ENCODE results near the gene GRAMD2A. TPM values are rescaled to one million over a fixed set of nuclear protein-coding genes. Genes with fewer than 3 reads are reported as not detected.

Gene GRAMD2A
- total RNA-seq, 2 experiments from 2014 or later, result 0.10 TPM; not detected in 1

DNA sequence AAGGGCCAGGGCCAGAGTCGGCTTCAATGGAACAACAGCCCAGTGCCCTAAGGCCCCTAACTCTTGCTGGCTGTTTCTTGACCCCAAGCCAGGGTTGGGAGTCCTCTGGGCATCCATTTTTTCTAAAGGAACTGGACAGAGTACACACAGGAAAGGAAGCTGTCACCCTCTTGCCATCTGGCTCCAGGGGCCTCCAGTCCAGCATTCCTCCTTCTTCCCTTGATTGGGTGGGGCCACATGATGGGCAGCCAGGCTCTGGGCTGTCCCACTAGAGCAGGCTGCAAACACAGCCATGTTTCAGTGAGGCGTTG lies 1.6 kb upstream of the GRAMD2A start:
- Mint-ChIP-seq H3K4me3 (no peak overlapping the region), H3K4me1 (ENCODE audit: low read depth) (peaks cover 16% of the 10 kb centered on the region), H3K9me3 (ENCODE audit: insufficient read depth) (no peaks in the 10 kb centered on the region), H3K36me3 (ENCODE audit: low read depth) (peaks cover 58% of the 10 kb centered on the region), H3K27ac (no peak overlapping the region), H3K27me3 (ENCODE audit: low read depth) (peaks cover 14% of the 10 kb centered on the region)
- ATAC-seq (no peak), DNase-seq (no peak)
- POLR2A ChIA-PET, result interaction anchor here (1.9 kb wide), 1 partner anchor 28 kb away, joined by 8 read pairs; no protein-coding TSS in a partner anchor
- CTCF ChIA-PET, result interaction anchor here (0.8 to 5.1 kb wide), 7 partner anchors 10 to 261 kb away, joined by 3 to 39 read pairs (median 6); no protein-coding TSS in a partner anchor

DNA sequence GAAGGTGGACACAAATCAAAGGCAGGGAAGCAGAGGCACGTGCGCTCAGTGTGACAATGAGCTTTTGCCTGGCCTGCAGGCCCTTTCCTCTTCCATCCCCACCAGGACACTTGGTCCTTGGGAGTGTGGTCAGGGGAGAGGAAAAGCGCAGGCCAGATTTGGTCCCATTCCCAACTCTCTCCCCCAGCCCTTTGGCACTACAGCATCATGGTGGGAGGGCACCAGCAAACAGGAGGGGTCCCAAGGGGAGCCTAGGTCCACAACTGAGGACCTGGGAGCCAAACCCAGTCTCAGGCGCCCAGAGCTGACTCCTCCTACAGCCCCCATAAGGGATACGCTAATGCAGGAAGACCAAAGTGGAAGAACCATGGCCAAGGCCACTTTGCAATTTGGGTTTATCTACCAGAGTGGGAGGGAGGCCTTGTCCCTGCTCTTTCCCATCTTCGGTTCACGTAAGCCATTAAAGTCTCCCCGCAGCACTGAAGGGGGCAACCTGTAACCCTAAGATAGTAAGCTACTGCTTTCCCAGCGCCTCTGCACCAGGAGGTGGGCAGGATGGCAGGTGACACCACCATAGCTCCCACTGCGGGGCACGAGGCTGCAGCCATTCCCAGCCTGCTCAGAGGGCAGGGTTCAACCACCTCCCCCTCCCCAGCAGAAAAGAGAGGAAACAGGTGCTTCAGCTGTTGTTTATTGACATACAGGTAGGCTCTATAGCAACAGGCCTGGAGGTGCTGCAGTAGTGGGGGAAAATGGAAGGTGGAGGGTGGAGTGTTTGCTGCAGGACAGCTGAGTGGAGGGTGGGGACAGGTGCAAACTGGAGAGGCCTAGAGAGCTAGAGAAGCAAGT lies 993 bp upstream of the GRAMD2A start:
- peaks cover 16% of the 10 kb centered on the region for H3K27me3 Mint-ChIP-seq (ENCODE audit: low read depth)
- H3K27ac Mint-ChIP-seq, result no peak overlapping the region
- H3K4me1 Mint-ChIP-seq (ENCODE audit: low read depth), result peaks cover 16% of the 10 kb centered on the region
- peaks cover 53% of the 10 kb centered on the region for H3K36me3 Mint-ChIP-seq (ENCODE audit: low read depth)
- POLR2A ChIA-PET, result interaction anchor here (0.6 to 1.9 kb wide), 2 partner anchors 28 to 31 kb away, joined by 3 to 8 read pairs; no protein-coding TSS in a partner anchor
- ATAC-seq (no peak), DNase-seq (no peak)
- H3K9me3 Mint-ChIP-seq (ENCODE audit: insufficient read depth), result no peaks in the 10 kb centered on the region
- CTCF ChIA-PET, result interaction anchor here (0.8 to 5.1 kb wide), 8 partner anchors 10 to 88 kb away, joined by 3 to 39 read pairs (median 6); no protein-coding TSS in a partner anchor
- H3K4me3 Mint-ChIP-seq, result peak overlapping the region; percentile 51

DNA sequence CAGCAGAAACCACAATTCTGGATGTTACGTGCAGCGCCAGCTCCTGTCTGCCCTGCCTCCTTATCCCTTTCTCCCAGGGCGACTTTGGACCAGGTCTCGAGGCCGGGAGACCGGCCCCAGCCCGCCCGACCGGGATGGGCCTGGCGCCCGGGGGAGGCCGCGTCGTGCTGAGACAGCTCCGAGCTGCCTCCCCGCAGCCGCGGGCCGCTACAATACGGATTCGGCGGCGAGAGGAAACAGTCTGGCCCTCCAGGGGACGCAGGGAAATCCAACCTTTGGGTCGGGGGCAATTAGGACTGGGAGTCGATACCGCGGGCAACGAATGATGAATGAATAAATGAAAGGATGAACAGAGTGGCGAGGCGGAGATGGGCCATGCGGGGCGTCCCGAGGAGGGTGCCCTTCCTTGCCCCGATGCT lies 537 bp downstream of the GRAMD2A start:
- Mint-ChIP-seq H3K27ac (no peak overlapping the region), H3K4me3 (no peak overlapping the region), H3K9me3 (ENCODE audit: insufficient read depth) (no peaks in the 10 kb centered on the region), H3K36me3 (ENCODE audit: low read depth) (peaks cover 38% of the 10 kb centered on the region), H3K27me3 (ENCODE audit: low read depth) (peaks cover 19% of the 10 kb centered on the region), H3K4me1 (ENCODE audit: low read depth) (peaks cover 11% of the 10 kb centered on the region)
- ChIA-PET POLR2A (no interaction called here), CTCF (no interaction called here)
- DNase-seq (no peak), ATAC-seq (no peak)

DNA sequence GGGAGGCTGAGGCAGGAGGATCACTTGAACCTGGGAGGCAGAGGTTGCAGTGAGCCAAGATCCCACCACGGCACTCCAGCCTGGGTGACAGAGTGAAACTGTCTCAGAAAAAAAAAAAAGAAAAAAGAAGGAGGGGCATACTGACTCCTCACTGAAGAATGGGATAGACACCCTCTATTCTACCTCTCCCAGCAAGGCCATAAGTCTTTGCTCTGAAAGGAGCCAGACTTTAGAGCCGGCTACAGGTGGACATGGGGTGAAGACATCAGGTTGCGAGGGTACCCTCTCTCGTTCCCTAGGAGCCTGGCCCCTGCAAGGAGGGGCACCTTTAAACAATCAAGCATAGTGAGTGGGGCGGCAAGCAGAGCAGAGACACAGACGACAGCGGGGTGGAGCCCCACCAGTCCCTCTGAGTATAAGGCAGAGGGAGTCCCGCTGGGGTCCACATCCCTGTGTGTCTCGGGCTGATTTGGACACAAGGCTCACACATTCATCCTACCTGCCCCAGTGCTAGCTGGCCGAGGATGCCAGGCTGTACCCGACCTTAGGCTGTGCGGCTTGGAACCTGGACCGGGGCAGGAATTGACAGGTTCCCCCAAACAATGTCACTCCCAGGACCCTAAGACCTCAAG lies 1.1 kb downstream of the GRAMD2A start:
- ChIA-PET POLR2A (no interaction called here), CTCF (no interaction called here)

DNA sequence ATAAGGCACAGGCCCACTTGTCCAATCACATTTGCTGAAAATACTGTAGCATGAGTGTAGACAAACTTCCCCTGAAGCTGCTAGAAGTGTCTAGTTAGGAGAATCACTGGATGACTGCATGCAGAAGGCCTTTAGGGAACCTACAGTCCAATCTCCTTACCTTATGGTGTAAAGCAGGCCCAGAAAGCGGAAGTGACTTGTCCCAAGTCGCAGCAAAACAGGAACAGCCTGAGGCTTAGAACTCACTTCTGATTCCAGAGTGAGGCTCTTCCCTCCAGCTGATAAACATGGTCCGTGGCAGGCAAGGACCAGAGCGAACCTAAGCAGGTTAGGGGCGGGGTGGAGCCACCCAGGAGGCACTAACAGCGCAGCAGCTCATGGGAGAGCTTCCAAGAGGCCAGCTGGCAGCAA lies 2.5 kb downstream of the GRAMD2A start:
- ChIA-PET CTCF (no interaction called here), POLR2A (no interaction called here)
- Mint-ChIP-seq H3K27me3 (ENCODE audit: low read depth) (peaks cover 28% of the 10 kb centered on the region), H3K27ac (no peak overlapping the region), H3K36me3 (ENCODE audit: low read depth) (peaks cover 24% of the 10 kb centered on the region), H3K4me3 (no peak overlapping the region), H3K9me3 (ENCODE audit: insufficient read depth) (no peaks in the 10 kb centered on the region), H3K4me1 (ENCODE audit: low read depth) (peaks cover 8% of the 10 kb centered on the region)
- no peak for DNase-seq
- ATAC-seq, result no peak

More for the DNA sequence above, 1.1 kb downstream of the GRAMD2A start:
- peaks cover 11% of the 10 kb centered on the region for H3K4me1 Mint-ChIP-seq (ENCODE audit: low read depth)
- ATAC-seq (no peak), DNase-seq (no peak)
- peaks cover 34% of the 10 kb centered on the region for H3K36me3 Mint-ChIP-seq (ENCODE audit: low read depth)
- H3K9me3 Mint-ChIP-seq (ENCODE audit: insufficient read depth), result no peaks in the 10 kb centered on the region
- no peak overlapping the region for H3K4me3 Mint-ChIP-seq
- H3K27me3 Mint-ChIP-seq (ENCODE audit: low read depth), result peaks cover 21% of the 10 kb centered on the region
- H3K27ac Mint-ChIP-seq, result no peak overlapping the region

DNA sequence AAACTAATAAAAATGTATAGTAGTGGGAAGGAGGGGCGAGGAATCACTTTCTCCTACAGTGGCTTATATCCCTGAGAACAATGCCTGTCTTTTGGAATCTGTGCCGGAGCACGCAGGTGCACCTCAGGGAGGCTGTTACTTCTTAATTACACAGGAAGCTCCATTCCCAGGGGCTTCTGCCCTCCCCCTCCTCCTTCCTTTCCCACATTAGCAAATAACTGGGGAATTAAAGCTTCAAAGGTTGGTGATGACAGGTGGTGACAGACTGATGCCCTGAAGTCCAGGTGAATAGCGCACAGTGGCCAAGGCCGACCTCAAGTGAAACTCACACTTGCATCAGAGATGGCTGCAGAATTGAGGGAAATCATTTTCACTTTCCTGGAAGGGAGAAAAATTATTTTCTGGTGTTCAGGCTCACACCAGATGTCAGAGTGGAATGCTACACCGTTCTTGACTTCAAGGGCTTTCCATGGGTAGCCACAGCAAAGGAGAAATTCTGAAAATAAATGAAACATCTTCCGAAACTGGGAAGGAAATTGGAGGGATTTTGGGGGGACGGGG lies 3.7 kb downstream of the GRAMD2A start:
- ATAC-seq, result no peak

DNA sequence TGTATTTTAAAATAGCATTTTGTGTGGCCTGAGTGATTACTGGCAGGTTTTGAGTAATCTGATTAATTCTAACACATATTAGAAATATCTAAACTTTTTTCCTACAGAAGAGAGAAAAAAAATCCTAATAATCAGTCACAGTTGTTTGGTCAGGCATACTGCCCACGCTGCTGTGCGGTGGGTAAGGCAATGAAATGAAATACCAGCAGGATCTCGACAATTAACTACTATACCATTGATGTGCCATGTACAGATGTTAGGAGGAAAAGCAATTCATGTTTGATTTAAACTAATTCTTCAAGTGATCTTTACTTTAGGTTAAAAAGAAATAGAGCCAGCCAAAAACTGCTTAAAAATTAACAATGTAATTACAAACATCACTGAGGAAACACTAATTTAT lies 5.2 kb downstream of the GRAMD2A start:
- no peak for DNase-seq
- Mint-ChIP-seq H3K36me3 (ENCODE audit: low read depth) (no peaks in the 10 kb centered on the region), H3K27me3 (ENCODE audit: low read depth) (peaks cover 35% of the 10 kb centered on the region), H3K9me3 (ENCODE audit: insufficient read depth) (no peaks in the 10 kb centered on the region), H3K4me3 (no peak overlapping the region), H3K27ac (no peak overlapping the region), H3K4me1 (ENCODE audit: low read depth) (no peaks in the 10 kb centered on the region)
- no peak for ATAC-seq
- ChIA-PET CTCF (no interaction called here), POLR2A (interaction anchor here (0.6 kb wide), 1 partner anchor 21 kb away, joined by 4 read pairs; no protein-coding TSS in a partner anchor)

More for the DNA sequence above, 3.7 kb downstream of the GRAMD2A start:
- ChIA-PET CTCF (interaction anchor here (0.6 kb wide), 1 partner anchor 23 kb away, joined by 3 read pairs; no protein-coding TSS in a partner anchor), POLR2A (no interaction called here)
- no peaks in the 10 kb centered on the region for H3K9me3 Mint-ChIP-seq (ENCODE audit: insufficient read depth)
- peaks cover 12% of the 10 kb centered on the region for H3K36me3 Mint-ChIP-seq (ENCODE audit: low read depth)
- H3K4me1 Mint-ChIP-seq (ENCODE audit: low read depth), result peaks cover 8% of the 10 kb centered on the region
- no peak overlapping the region for H3K4me3 Mint-ChIP-seq
- no peak for DNase-seq
- H3K27me3 Mint-ChIP-seq (ENCODE audit: low read depth), result peaks cover 38% of the 10 kb centered on the region
- H3K27ac Mint-ChIP-seq, result no peak overlapping the region

DNA sequence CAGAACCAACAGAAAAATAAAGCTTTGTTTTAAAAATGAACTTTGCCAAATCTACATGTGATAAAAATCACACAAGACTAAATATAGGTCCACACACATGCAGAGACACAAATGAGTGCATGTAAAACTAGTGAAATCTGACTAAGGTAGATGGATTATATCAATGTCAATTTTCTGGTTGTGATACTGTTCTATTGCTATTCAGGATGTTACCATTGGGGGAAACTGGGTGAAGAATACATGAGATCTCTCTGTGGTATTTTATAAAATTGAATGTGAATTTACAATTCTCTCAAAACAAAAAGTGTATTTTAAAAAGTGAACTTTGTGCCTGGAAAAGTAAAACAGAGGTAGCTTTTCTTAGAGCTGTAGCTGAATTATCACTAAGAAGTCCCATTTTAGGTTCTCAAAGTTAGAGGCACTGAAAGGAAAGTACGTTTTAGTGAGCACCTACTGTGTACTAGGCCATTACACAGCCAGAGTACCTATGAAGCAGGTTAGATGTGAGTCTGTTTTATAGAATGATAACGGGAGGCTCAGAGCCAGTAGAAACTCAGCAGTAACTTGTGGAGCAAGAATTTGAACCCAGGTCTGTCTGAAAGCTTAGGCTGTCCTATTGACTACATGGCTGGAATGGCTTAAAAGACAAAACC lies 8.2 kb downstream of the GRAMD2A start:
- H3K4me1 Mint-ChIP-seq (ENCODE audit: low read depth), result no peaks in the 10 kb centered on the region
- POLR2A ChIA-PET, result interaction anchor here (0.8 kb wide), 1 partner anchor 10 kb away, joined by 3 read pairs; no protein-coding TSS in a partner anchor

DNA sequence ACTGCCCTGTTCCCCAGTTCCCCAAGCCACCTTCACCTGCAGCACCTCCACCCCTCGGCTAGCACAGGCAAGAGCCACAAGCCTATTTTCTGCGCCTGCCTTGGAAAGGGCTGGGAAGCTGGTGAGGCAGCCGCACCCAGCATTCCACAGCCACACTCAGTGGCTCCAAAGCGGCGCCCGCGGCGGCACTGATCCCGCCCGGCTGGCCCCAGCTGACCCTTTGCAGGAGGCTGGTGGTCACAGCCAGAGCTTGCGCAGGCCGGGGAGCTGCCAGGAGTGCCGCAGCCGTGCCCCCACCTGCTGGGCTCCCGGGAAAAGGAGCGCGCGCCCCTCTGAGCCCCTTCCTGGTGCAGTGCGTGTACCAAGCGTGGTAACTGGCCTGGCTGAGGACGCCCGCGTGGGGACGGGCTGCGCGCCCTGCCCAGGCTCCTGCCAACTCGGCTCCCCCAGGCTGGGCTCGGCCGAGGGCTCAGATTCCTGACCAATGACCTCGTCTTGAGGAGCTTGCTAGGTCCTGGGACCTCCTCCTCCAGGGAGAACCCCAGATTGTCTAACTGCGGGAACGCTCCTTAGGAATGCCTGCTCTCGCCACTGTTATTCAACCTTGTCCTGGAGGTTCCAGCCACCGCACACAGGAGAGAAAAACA lies 13.3 kb downstream of the GRAMD2A start:
- ATAC-seq (no peak), DNase-seq (no peak)
- H3K4me3 Mint-ChIP-seq, result no peak overlapping the region
- H3K27ac Mint-ChIP-seq, result no peak overlapping the region
- POLR2A ChIA-PET, result interaction anchor here (1.0 kb wide), 1 partner anchor 16 kb away, joined by 3 read pairs; no protein-coding TSS in a partner anchor
- H3K27me3 Mint-ChIP-seq (ENCODE audit: low read depth), result peaks cover 48% of the 10 kb centered on the region
- no peaks in the 10 kb centered on the region for H3K9me3 Mint-ChIP-seq (ENCODE audit: insufficient read depth)
- CTCF ChIA-PET, result no interaction called here
- H3K4me1 Mint-ChIP-seq (ENCODE audit: low read depth), result no peaks in the 10 kb centered on the region
- H3K36me3 Mint-ChIP-seq (ENCODE audit: low read depth), result no peaks in the 10 kb centered on the region

More for the DNA sequence above, 8.2 kb downstream of the GRAMD2A start:
- no peak overlapping the region for H3K4me3 Mint-ChIP-seq
- CTCF ChIA-PET, result interaction anchor here (1.5 to 2.0 kb wide), 2 partner anchors 10 to 33 kb away, joined by 4 to 6 read pairs; no protein-coding TSS in a partner anchor
- no peaks in the 10 kb centered on the region for H3K9me3 Mint-ChIP-seq (ENCODE audit: insufficient read depth)
- DNase-seq, result no peak
- no peaks in the 10 kb centered on the region for H3K36me3 Mint-ChIP-seq (ENCODE audit: low read depth)
- no peak overlapping the region for H3K27ac Mint-ChIP-seq
- peaks cover 44% of the 10 kb centered on the region for H3K27me3 Mint-ChIP-seq (ENCODE audit: low read depth)
- ATAC-seq, result no peak

DNA sequence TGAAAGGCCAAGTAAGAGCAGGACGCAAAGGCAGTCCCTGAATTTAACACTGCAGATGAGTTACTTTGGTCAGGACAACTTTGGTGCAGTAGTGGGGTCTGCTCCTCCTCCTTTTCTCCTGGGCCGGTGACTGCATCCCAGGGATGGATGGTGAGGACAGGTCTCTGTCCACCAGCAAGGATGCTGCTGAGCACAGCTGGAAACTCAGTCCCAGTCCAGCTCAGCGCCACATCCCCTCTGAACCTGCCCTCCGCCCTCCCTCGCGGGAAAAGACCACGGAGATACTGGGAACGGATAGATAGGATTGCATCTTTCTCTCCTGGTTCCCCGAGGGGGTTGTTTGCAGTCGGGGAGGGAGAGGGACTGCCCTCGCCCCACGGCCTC lies 13.8 kb downstream of the GRAMD2A start:
- ChIA-PET CTCF (no interaction called here), POLR2A (no interaction called here)
- ATAC-seq (no peak), DNase-seq (no peak)
- Mint-ChIP-seq H3K4me3 (no peak overlapping the region), H3K36me3 (ENCODE audit: low read depth) (no peaks in the 10 kb centered on the region), H3K4me1 (ENCODE audit: low read depth) (no peaks in the 10 kb centered on the region), H3K27me3 (ENCODE audit: low read depth) (peaks cover 46% of the 10 kb centered on the region), H3K27ac (no peak overlapping the region), H3K9me3 (ENCODE audit: insufficient read depth) (no peaks in the 10 kb centered on the region)

DNA sequence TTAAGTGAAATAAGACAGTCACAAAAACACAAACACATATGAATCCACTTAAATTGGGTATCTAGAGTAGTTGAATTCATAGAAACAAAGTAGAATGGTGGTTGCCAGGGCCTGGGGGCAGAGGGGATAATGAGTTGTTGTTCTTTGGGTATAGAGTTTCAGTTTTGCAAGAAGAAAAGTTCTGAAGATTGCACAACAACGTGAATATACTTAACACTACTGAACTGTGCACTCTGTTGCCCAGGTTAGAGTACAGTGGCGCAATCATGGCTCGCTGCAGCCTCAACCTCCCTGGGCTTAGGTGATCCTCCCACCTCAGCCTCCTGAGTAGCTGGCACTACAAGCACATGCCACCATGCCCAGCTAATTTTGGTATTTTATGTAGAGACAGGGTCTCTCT lies 14.9 kb downstream of the GRAMD2A start:
- Mint-ChIP-seq H3K27me3 (ENCODE audit: low read depth) (peaks cover 44% of the 10 kb centered on the region), H3K4me3 (no peak overlapping the region), H3K36me3 (ENCODE audit: low read depth) (no peaks in the 10 kb centered on the region), H3K27ac (no peak overlapping the region), H3K4me1 (ENCODE audit: low read depth) (no peaks in the 10 kb centered on the region), H3K9me3 (ENCODE audit: insufficient read depth) (no peaks in the 10 kb centered on the region)
- ATAC-seq (no peak), DNase-seq (no peak)
- POLR2A ChIA-PET, result no interaction called here
- CTCF ChIA-PET, result no interaction called here

Measured in activated CD8-positive, alpha-beta T cell treated with anti-CD3 and anti-CD28 coated beads, Interleukin-2, amount 10 ng/mL, durations not matched to agents 7 days and 5 days (primary cell).